Measurements from ENCODE around the gene ITGAX. TPM values are rescaled to one million over a fixed set of nuclear protein-coding genes. Genes with fewer than 3 reads are reported as not detected.

Gene ITGAX
- total and polyA plus RNA-seq, 2 of the 8 experiments (the other 6 are each of a cell fraction or from before 2014, with no cell fraction given): 0.30 TPM; not detected in 1

DNA sequence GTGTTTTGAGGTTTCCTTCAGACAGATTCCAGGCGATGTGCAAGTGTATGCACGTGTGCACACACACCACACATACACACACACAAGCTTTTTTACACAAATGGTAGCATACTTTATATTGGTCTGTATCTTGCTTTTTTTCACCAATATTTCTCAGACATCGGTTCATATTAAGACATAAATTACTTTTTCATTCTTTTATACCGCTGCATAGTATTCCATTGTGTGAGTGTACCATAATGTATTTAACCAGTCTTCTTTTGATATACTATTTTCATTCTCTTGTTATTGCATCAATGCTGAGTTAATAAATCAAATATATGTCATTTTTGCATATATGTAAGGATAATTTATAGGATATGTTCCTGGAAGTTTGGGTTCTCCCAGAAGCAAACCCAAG, 22.4 kb upstream of the ITGAX start:
- H3K36me3 ChIP-seq (ENCODE audit: control insufficient read depth in 2 of 4, insufficient read depth in 4 of 4, low read length in 3 of 4): no peaks in the 10 kb centered on the region
- H3K56ac ChIP-seq (replicated peaks; ENCODE audit: insufficient read length, low read depth, low read length): no peak overlapping the region
- no peak overlapping the region for H4K5ac ChIP-seq (ENCODE audit: insufficient read length, low read depth, low read length)
- POLR2A ChIA-PET (ENCODE audit: partially characterized antibody): interaction anchor here (1.4 to 2.9 kb wide), 2 partner anchors 131 to 192 kb away, joined by 3 to 23 read pairs; partner anchors contain the start of gene PYCARD
- H3K4me1 ChIP-seq (replicated peaks in 1 of 4; ENCODE audit: control insufficient read depth in 3 of 4, insufficient read depth in 4 of 4, low read length in 3 of 4): peaks cover 0 to 25% (median 9%) of the 10 kb centered on the region in 4 experiments; a peak in 5 of 7 replicates
- no peak overlapping the region for H3K18ac ChIP-seq (ENCODE audit: extremely low read depth, low read length)
- no peak overlapping the region for H2BK20ac ChIP-seq (ENCODE audit: low read length)
- FAIRE-seq (no peak), DNase-seq (ENCODE audit: low read depth in 1 of 2, low spot score in 2 of 2) (no peak)
- no peak overlapping the region for H3K4me3 ChIP-seq (ENCODE audit: extremely low read depth in 1 of 4, insufficient read depth in 2 of 4, low read depth in 3 of 4, low read length in 4 of 4)
- peaks cover 10% of the 10 kb centered on the region for H3K23me2 ChIP-seq (ENCODE audit: low read depth, low read length)
- H4K8ac ChIP-seq (ENCODE audit: extremely low read depth, insufficient read depth, low read length): no peak overlapping the region
- H3K79me1 ChIP-seq (ENCODE audit: low read depth, low read length): no peaks in the 10 kb centered on the region; the same call in 1 of the 2 replicates
- no peak overlapping the region for H4K91ac ChIP-seq (replicated peaks; ENCODE audit: insufficient read length, low read length)
- H3K4me2 ChIP-seq (ENCODE audit: insufficient read depth in 1 of 2, low read depth in 2 of 2, low read length in 2 of 2): no peak overlapping the region
- H2BK15ac ChIP-seq (ENCODE audit: low read length): no peak overlapping the region
- no peak overlapping the region for H2BK12ac ChIP-seq (ENCODE audit: low read depth, low read length)
- H3K4ac ChIP-seq (replicated peaks; ENCODE audit: insufficient read length, low read depth, low read length): no peak overlapping the region
- H2AFZ ChIP-seq (ENCODE audit: low read length): no peak overlapping the region
- TF ChIP-seq RXRA (IDR thresholded peaks at IDR 0.05; ENCODE audit: insufficient read depth, low read depth, low read length) (no peak), SP1 (IDR thresholded peaks at IDR 0.05; ENCODE audit: low read depth, low read length) (no peak), E2F6 (IDR thresholded peaks at IDR 0.05) (no peak), CBX8 (IDR thresholded peaks at IDR 0.05; ENCODE audit: borderline replicate concordance, low read depth, low read length) (no peak), CEBPB (IDR thresholded peaks at IDR 0.05; ENCODE audit: low read depth, low read length) (no peak), SIN3A (conservative IDR thresholded peaks at IDR 0.05 in 1 of 2, IDR thresholded peaks at IDR 0.05 in 1 of 2; ENCODE audit: low read depth in 1 of 2, low read length in 2 of 2) (no peak), CTBP2 (IDR thresholded peaks at IDR 0.05; ENCODE audit: borderline replicate concordance, insufficient read depth, insufficient read length, low read length) (no peak), GABPA (IDR thresholded peaks at IDR 0.05; ENCODE audit: borderline replicate concordance, insufficient read depth, low read length) (no peak), KDM1A (IDR thresholded peaks at IDR 0.05; ENCODE audit: borderline replicate concordance, low read length) (no peak)
- TF ChIP-seq, protein P1, sequence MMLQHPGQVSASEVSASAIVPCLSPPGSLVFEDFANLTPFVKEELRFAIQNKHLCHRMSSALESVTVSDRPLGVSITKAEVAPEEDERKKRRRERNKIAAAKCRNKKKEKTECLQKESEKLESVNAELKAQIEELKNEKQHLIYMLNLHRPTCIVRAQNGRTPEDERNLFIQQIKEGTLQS (IDR thresholded peaks at IDR 0.05; ENCODE audit: insufficient read depth, low read depth, low read length): no peak
- H3K79me2 ChIP-seq (ENCODE audit: control insufficient read depth in 1 of 2, insufficient read depth in 2 of 2, low read length in 2 of 2): no peaks in the 10 kb centered on the region
- H3K9ac ChIP-seq (replicated peaks in 1 of 4; ENCODE audit: extremely low read depth in 1 of 4, low read depth in 3 of 4, low read length in 3 of 4): no peak overlapping the region
- H3K27me3 ChIP-seq (replicated peaks in 1 of 4; ENCODE audit: control insufficient read depth in 3 of 4, extremely low read depth in 1 of 4, insufficient read depth in 3 of 4, low read length in 3 of 4): peaks cover 4 to 33% (median 27%) of the 10 kb centered on the region in 4 experiments
- no peak overlapping the region for H2AK5ac ChIP-seq (ENCODE audit: low read depth, low read length)
- no peak overlapping the region for H2BK120ac ChIP-seq (replicated peaks; ENCODE audit: low read depth, low read length)
- peaks cover 0 to 10% of the 10 kb centered on the region in 2 experiments for H4K20me1 ChIP-seq (replicated peaks in 1 of 2; ENCODE audit: control insufficient read depth in 1 of 2, insufficient read depth in 2 of 2, low read length in 2 of 2)
- no peak overlapping the region for H2BK5ac ChIP-seq (ENCODE audit: low read depth, low read length)
- no peak overlapping the region for H3K27ac ChIP-seq (ENCODE audit: low read depth, low read length)
- no peaks in the 10 kb centered on the region for H3K9me3 ChIP-seq (ENCODE audit: insufficient read depth in 2 of 2, low read depth in 1 of 2, low read length in 1 of 2)
- CTCF ChIA-PET (ENCODE audit: partially characterized antibody): interaction anchor here (0.7 to 3.0 kb wide), 10 partner anchors 28 to 345 kb away, joined by 3 to 9 read pairs (median 5); partner anchors contain the start of genes PYCARD, PYDC1 and TRIM72
- no peak overlapping the region for H3K23ac ChIP-seq (ENCODE audit: insufficient read length)
- no peak overlapping the region for H3K14ac ChIP-seq (ENCODE audit: insufficient read length)
- 95% methylated on average over 4 of the region's 4 CpGs; no CpG with 5 or more reads in 1 of the 2 experiments for WGBS, 2 experiments (ENCODE audit: extremely low coverage in 1 of 2, insufficient coverage in 1 of 2, insufficient read length in 1 of 2, insufficient replicate concordance in 2 of 2, low coverage in 1 of 2, low lambda C conversion rate in 2 of 2, missing lambda C conversion rate in 1 of 2)

All from H1 (cell line).